ENCODE measurements around the gene PMPCA. TPM values are rescaled to one million over a fixed set of nuclear protein-coding genes. Genes with fewer than 3 reads are reported as not detected.

PMPCA gene
- total and polyA plus RNA-seq, 2 of the 8 experiments (the other 6 are each of a cell fraction or from before 2014, with no cell fraction given): 60.0 to 88.2 TPM

DNA sequence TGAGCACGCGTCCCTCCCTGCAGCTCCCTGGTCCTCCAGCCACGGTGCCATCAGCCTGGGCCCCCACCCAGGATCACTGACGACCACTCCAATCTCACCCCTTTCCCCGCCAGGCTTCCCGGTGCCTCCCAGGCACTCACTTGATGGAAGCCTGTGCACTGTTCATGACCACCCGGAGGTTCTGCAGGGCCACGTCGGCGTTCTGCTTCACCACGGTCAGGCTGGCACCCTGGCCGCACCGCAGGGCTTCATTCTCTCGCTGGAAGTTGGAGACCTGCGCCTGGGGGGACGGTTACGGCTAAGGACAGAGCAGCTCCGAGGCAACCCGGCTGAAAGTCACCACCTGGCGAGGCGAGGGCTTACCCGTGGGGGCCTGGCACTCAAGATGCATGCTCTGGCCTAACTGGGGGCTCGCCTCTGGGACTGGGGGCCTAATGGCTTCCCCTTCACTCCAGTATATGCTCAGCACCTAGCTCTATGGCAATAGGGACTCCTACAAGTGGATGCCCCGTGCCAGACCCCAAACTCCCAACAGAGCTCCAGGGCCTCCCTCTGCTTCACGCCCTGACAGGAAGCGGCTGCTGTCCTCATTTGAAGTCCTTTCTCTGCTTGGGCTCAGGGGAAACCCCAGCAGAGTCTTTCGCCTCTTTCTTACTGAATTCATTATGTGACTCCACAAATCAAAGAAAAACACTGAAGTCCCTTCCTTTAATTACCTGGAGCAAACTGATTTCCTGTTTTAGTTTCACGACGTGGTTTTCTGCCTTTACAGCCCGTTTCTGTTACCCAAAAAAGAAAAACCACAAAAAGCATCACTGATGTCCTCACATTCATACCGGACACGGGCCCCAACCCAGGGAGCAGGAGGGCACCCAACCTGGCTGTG, 6.3 kb upstream of the PMPCA start (continued):
- no peak for TF ChIP-seq KDM4A (IDR thresholded peaks at IDR 0.05; ENCODE audit: low read depth, low read length, severe bottlenecking)
- no peak for TF ChIP-seq CBX8 (IDR thresholded peaks at IDR 0.05; ENCODE audit: borderline replicate concordance, low read depth, low read length)
- no peak for TF ChIP-seq KDM5A (IDR thresholded peaks at IDR 0.05; ENCODE audit: low read length)
- no peak for TF ChIP-seq SP1 (IDR thresholded peaks at IDR 0.05; ENCODE audit: low read depth, low read length)
- TF ChIP-seq CTBP2 (IDR thresholded peaks at IDR 0.05; ENCODE audit: borderline replicate concordance, insufficient read depth, insufficient read length, low read length): no peak

Measured in H1 (cell line).